BLaER1 (cell line): ENCODE data around the gene NPTX1.
A peak's percentile ranks its signal among the peaks of the same experiment; 100 is the strongest.

Experiments
- H3K27ac ChIP-seq: shearing (Covaris generic); formaldehyde crosslinking; 2 replicates; pipeline ENCODE4 v1.8.1; 2022
- H3K27me3 ChIP-seq: shearing (Covaris generic); formaldehyde crosslinking; 2 replicates; pipeline ENCODE4 v1.8.1; 2022
- H3K36me3 ChIP-seq: shearing (Covaris generic); formaldehyde crosslinking; 2 replicates; pipeline ENCODE4 v1.8.1; 2022
- H3K4me1 ChIP-seq: shearing (Covaris generic); formaldehyde crosslinking; 2 replicates; pipeline ENCODE4 v1.8.1; 2022
- H3K4me2 ChIP-seq: shearing (Covaris generic); formaldehyde crosslinking; 2 replicates; pipeline ENCODE4 v1.8.1; 2022
- H3K4me3 ChIP-seq: shearing (Covaris generic); formaldehyde crosslinking; 2 replicates; pipeline ENCODE4 v1.8.1; 2022
- H3K9ac ChIP-seq: shearing (Covaris generic); formaldehyde crosslinking; 2 replicates; pipeline ENCODE4 v1.8.1; 2022
- H3K9me3 ChIP-seq: shearing (Covaris generic); formaldehyde crosslinking; 2 replicates; pipeline ENCODE4 v1.8.1; 2022
- H4K20me1 ChIP-seq: shearing (Covaris generic); formaldehyde crosslinking; 2 replicates; pipeline ENCODE4 v1.8.1; 2022
- Cebpa-rat ChIP-seq: shearing (Covaris generic); IDR thresholded peaks from 2 replicates; pipeline ENCODE4 v1.8.1; 2022

Gene NPTX1

GRCh38 chr17:80475910-80476876, at the start of gene NPTX1:
NPTX1 (minus strand) TSS chr17:80476607; CDS start chr17:80476446, 161 bp downstream.
- Histone ChIP-seq H3K4me1 (peaks cover 70% of the 10 kb centered on the region), H3K36me3 (no peaks in the 10 kb centered on the region), H3K27ac (no peak within 1 kb of the TSS), H3K4me3 (peak within 1 kb of the TSS; percentile 61), H4K20me1 (peaks cover 65% of the 10 kb centered on the region), H3K27me3 (peaks cover 100% of the 10 kb centered on the region), H3K9me3 (no peaks in the 10 kb centered on the region), H3K4me2 (peak within 1 kb of the TSS; percentile 86), H3K9ac (no peak within 1 kb of the TSS)
- TF ChIP-seq Cebpa-rat: no peak

GRCh38 chr17:80523956-80524712, 47.7 kb upstream of the NPTX1 start:
- Histone ChIP-seq H3K27ac (no peak overlapping the region), H4K20me1 (no peaks in the 10 kb centered on the region), H3K4me3 (no peak overlapping the region), H3K9me3 (no peaks in the 10 kb centered on the region), H3K9ac (no peak overlapping the region), H3K27me3 (peaks cover 35% of the 10 kb centered on the region), H3K4me2 (no peak overlapping the region), H3K4me1 (no peaks in the 10 kb centered on the region), H3K36me3 (no peaks in the 10 kb centered on the region)
- TF ChIP-seq Cebpa-rat: no peak

- Histone ChIP-seq H3K4me3 (no peak overlapping the region), H3K9ac (no peak overlapping the region), H3K27ac (no peak overlapping the region), H3K4me2 (no peak overlapping the region), H3K9me3 (no peaks in the 10 kb centered on the region), H3K27me3 (peaks cover 26% of the 10 kb centered on the region), H3K4me1 (no peaks in the 10 kb centered on the region), H4K20me1 (no peaks in the 10 kb centered on the region), H3K36me3 (no peaks in the 10 kb centered on the region)
- no peak for TF ChIP-seq Cebpa-rat
Observed at GRCh38 chr17:80523054-80523744, 46.8 kb upstream of the NPTX1 start.

- Histone ChIP-seq H3K9me3 (no peaks in the 10 kb centered on the region), H4K20me1 (no peaks in the 10 kb centered on the region), H3K4me3 (no peak overlapping the region), H3K4me1 (no peaks in the 10 kb centered on the region), H3K27me3 (peaks cover 3% of the 10 kb centered on the region; the same call in 1 of the 2 replicates), H3K36me3 (no peaks in the 10 kb centered on the region), H3K27ac (no peak overlapping the region), H3K4me2 (no peak overlapping the region), H3K9ac (no peak overlapping the region)
- no peak for TF ChIP-seq Cebpa-rat
Observed at GRCh38 chr17:80520810-80521455, 44.5 kb upstream of the NPTX1 start.

- H3K9me3 ChIP-seq: no peaks in the 10 kb centered on the region
- H3K4me2 ChIP-seq: no peak overlapping the region
- H4K20me1 ChIP-seq: no peaks in the 10 kb centered on the region
- no peaks in the 10 kb centered on the region for H3K4me1 ChIP-seq
- no peak overlapping the region for H3K9ac ChIP-seq
- H3K4me3 ChIP-seq: no peak overlapping the region
- no peaks in the 10 kb centered on the region for H3K36me3 ChIP-seq
- no peaks in the 10 kb centered on the region for H3K27me3 ChIP-seq
- H3K27ac ChIP-seq: no peak overlapping the region
- no peak for TF ChIP-seq Cebpa-rat
Observed at GRCh38 chr17:80519091-80519781, 42.8 kb upstream of the NPTX1 start.

GRCh38 chr17:80518392-80518791, 42.0 kb upstream of the NPTX1 start:
- no peaks in the 10 kb centered on the region for H3K9me3 ChIP-seq
- no peaks in the 10 kb centered on the region for H3K27me3 ChIP-seq
- H3K4me3 ChIP-seq: no peak overlapping the region
- H4K20me1 ChIP-seq: no peaks in the 10 kb centered on the region
- no peak overlapping the region for H3K4me2 ChIP-seq
- H3K9ac ChIP-seq: no peak overlapping the region
- no peaks in the 10 kb centered on the region for H3K36me3 ChIP-seq
- TF ChIP-seq Cebpa-rat: no peak
- no peak overlapping the region for H3K27ac ChIP-seq
- H3K4me1 ChIP-seq: no peaks in the 10 kb centered on the region

- Histone ChIP-seq H3K4me1 (no peaks in the 10 kb centered on the region), H3K9ac (no peak overlapping the region), H3K9me3 (no peaks in the 10 kb centered on the region), H3K36me3 (no peaks in the 10 kb centered on the region), H3K27ac (no peak overlapping the region), H3K4me2 (no peak overlapping the region), H3K4me3 (no peak overlapping the region), H4K20me1 (no peaks in the 10 kb centered on the region), H3K27me3 (no peaks in the 10 kb centered on the region)
- no peak for TF ChIP-seq Cebpa-rat
Observed at GRCh38 chr17:80517641-80518040, 41.2 kb upstream of the NPTX1 start.

GRCh38 chr17:80516171-80516932, 39.9 kb upstream of the NPTX1 start:
- no peaks in the 10 kb centered on the region for H4K20me1 ChIP-seq
- H3K27ac ChIP-seq: no peak overlapping the region
- no peaks in the 10 kb centered on the region for H3K4me1 ChIP-seq
- no peak overlapping the region for H3K9ac ChIP-seq
- H3K27me3 ChIP-seq: no peaks in the 10 kb centered on the region
- TF ChIP-seq Cebpa-rat: no peak
- H3K4me3 ChIP-seq: no peak overlapping the region
- H3K36me3 ChIP-seq: no peaks in the 10 kb centered on the region
- H3K4me2 ChIP-seq: no peak overlapping the region
- H3K9me3 ChIP-seq: no peaks in the 10 kb centered on the region
